HCT116 (cell line): Measurements from ENCODE around the gene FAM228A. TPM values are rescaled to one million over a fixed set of nuclear protein-coding genes. Genes with fewer than 3 reads are reported as not detected.

Experiments used
- ATAC-seq: fragments of 200-7000 bp; cut with Tn5 transposase; 2 replicates; pipeline ENCODE4 v1.9.1; 2020; ENCODE audit warnings: mild to moderate bottlenecking, moderate library complexity
- BruUV-seq: library from RNA; stranded (reverse); fragments of 400-500 nt; replicated peaks from 2 replicates; lab custom pipeline; 2021; lab: Mats Ljungman, UMichigan
- CTCF ChIA-PET: fragments of 300-600 bp; sonication (Branson Sonifier 250); formaldehyde crosslinking; loops from one replicate; lab custom pipeline; 2021; ENCODE audit warnings: antibody characterized with exemption; lab: Charles Lee
- POLR2A ChIA-PET: fragments of 300-600, 350-600 bp; sonication (Branson Sonifier 250); formaldehyde crosslinking; loops from one replicate; lab custom pipeline; 2021; ENCODE audit warnings: antibody characterized with exemption; lab: Charles Lee
- RAD21 ChIA-PET, 2 experiments: fragments of 300-600 bp; sonication (Branson Sonifier 250); formaldehyde crosslinking; loops; one replicate each; lab custom pipeline; 2023; ENCODE audit warnings: low total read pairs in 2 of 2; ENCODE audit not compliant: uncharacterized antibody in 2 of 2, unreplicated experiment in 2 of 2, low non-redundant PET in 1 of 2; lab: Charles Lee
- DNase-seq: peaks from one replicate; pipeline ENCODE4 v3.0.0-alpha.2; 2010; ENCODE audit warnings: low read depth, low spot score
- H2AFZ ChIP-seq: fragments of 200-600 bp; shearing (Covaris generic), sonication (generic); 2 replicates; pipeline ENCODE4 v1.6.1; 2017; ENCODE audit warnings: low read depth, mixed run types, mixed read lengths, antibody characterized with exemption, low read length; ENCODE audit not compliant: poor library complexity, severe bottlenecking
- H3K27ac ChIP-seq: 2 replicates; pipeline ENCODE4 v1.5.1; 2012; ENCODE audit warnings: low read depth, low read length
- H3K27me3 ChIP-seq: fragments of 200-600 bp; sonication (generic); 2 replicates; pipeline ENCODE4 v1.6.1; 2016; ENCODE audit warnings: mixed run types, low read length, mixed read lengths; ENCODE audit not compliant: insufficient read depth
- H3K36me3 ChIP-seq, 2 experiments: fragments of 200-500 bp in 1 of 2; fragments of 200-600 bp in 1 of 2; sonication (Bioruptor generic) in 1 of 2; sonication (generic) in 1 of 2; 2 replicates each; pipeline versions ENCODE4 v1.5.1 to v1.6.1; 2014 to 2016; ENCODE audit warnings: low read length in 2 of 2, inconsistent platforms in 1 of 2, mixed read lengths in 1 of 2, mixed run types in 1 of 2; ENCODE audit not compliant: insufficient read depth in 2 of 2, control insufficient read depth in 1 of 2
- H3K4me1 ChIP-seq, 2 experiments: fragments of 200-600 bp in 1 of 2; sonication (generic) in 1 of 2; 2 replicates each; pipeline versions ENCODE4 v1.5.1 to v1.6.1; 2012 to 2017; ENCODE audit warnings: low read length in 2 of 2, inconsistent platforms in 1 of 2, mild to moderate bottlenecking in 1 of 2, mixed read lengths in 1 of 2, mixed run types in 1 of 2, moderate library complexity in 1 of 2; ENCODE audit not compliant: insufficient read depth in 2 of 2, control insufficient read depth in 1 of 2
- H3K4me2 ChIP-seq: fragments of 200-600 bp; sonication (generic); 2 replicates; pipeline ENCODE4 v1.6.1; 2017; ENCODE audit warnings: mixed run types, low read length, mixed read lengths
- H3K4me3 ChIP-seq, 2 experiments: fragments of 200-600 bp in 1 of 2; sonication (generic) in 1 of 2; replicated peaks in 1 of 2; 2 replicates each; pipeline ENCODE4 v1.5.1; 2011 to 2016; ENCODE audit warnings: low read length in 2 of 2, control low read depth in 1 of 2, low read depth in 1 of 2, mild to moderate bottlenecking in 1 of 2, mixed read lengths in 1 of 2, mixed run types in 1 of 2
- H3K79me2 ChIP-seq: fragments of 200-600 bp; sonication (generic); 2 replicates; pipeline ENCODE4 v1.6.1; 2017; ENCODE audit warnings: mild to moderate bottlenecking, mixed run types, low read length, moderate library complexity, mixed read lengths; ENCODE audit not compliant: insufficient read depth
- H3K9ac ChIP-seq: fragments of 200-600 bp; sonication (generic); 2 replicates; pipeline ENCODE4 v1.6.1; 2016; ENCODE audit warnings: low read length, mixed read lengths
- H3K9me2 ChIP-seq: fragments of 200-600 bp; sonication (generic), shearing (Covaris generic); 2 replicates; pipeline ENCODE4 v1.6.1; 2017; ENCODE audit warnings: mixed run types, mild to moderate bottlenecking, moderate library complexity; ENCODE audit not compliant: insufficient read depth
- H3K9me3 ChIP-seq, 2 experiments: fragments of 200-500 bp in 1 of 2; fragments of 200-600 bp in 1 of 2; sonication (Bioruptor generic) in 1 of 2; sonication (generic) in 1 of 2; 2 replicates each; pipeline ENCODE4 v1.6.1; 2014 to 2017; ENCODE audit warnings: low read length in 2 of 2, mixed read lengths in 2 of 2, inconsistent platforms in 1 of 2, low read depth in 1 of 2, mild to moderate bottlenecking in 1 of 2, mixed run types in 1 of 2, moderate library complexity in 1 of 2; ENCODE audit not compliant: control insufficient read depth in 1 of 2, insufficient read depth in 1 of 2
- H4K20me1 ChIP-seq: fragments of 200-600 bp; sonication (generic), shearing (Covaris generic); 2 replicates; pipeline ENCODE4 v1.6.1; 2017; ENCODE audit warnings: mixed run types, mild to moderate bottlenecking, moderate library complexity; ENCODE audit not compliant: insufficient read depth
- CBX3 ChIP-seq: IDR thresholded peaks from 2 replicates; pipeline ENCODE4 v1.6.1; 2012; ENCODE audit warnings: low read depth
- CEBPB ChIP-seq: IDR thresholded peaks from 2 replicates; pipeline ENCODE4 v1.6.1; 2012; ENCODE audit warnings: low read depth
- EGR1 ChIP-seq: IDR thresholded peaks from 2 replicates; pipeline ENCODE4 v1.6.1; 2012; ENCODE audit warnings: low read depth
- ELF1 ChIP-seq: IDR thresholded peaks from 2 replicates; pipeline ENCODE4 v1.6.1; 2012; ENCODE audit warnings: low read depth, borderline replicate concordance
- EZH2phosphoT487 ChIP-seq: fragments of 200-600 bp; IDR thresholded peaks from 2 replicates; pipeline ENCODE4 v1.6.1; 2018; ENCODE audit warnings: antibody characterized with exemption, borderline replicate concordance
- FOSL1 ChIP-seq: IDR thresholded peaks from 2 replicates; pipeline ENCODE4 v1.6.1; 2012; ENCODE audit warnings: low read depth
- JUND ChIP-seq: IDR thresholded peaks from 2 replicates; pipeline ENCODE4 v1.6.1; 2012
- POLR2A ChIP-seq: IDR thresholded peaks from 2 replicates; pipeline ENCODE4 v1.7.0; 2011; ENCODE audit warnings: borderline replicate concordance; ENCODE audit not compliant: insufficient read depth, insufficient read length; ENCODE audit errors: extremely low read depth
- POLR2AphosphoS5 ChIP-seq: IDR thresholded peaks from 2 replicates; pipeline ENCODE4 v1.6.1; 2011; ENCODE audit warnings: mild to moderate bottlenecking, low read depth, low read length, moderate library complexity
- RAD21 ChIP-seq: IDR thresholded peaks from 2 replicates; pipeline ENCODE4 v1.6.1; 2012; ENCODE audit warnings: low read depth, mild to moderate bottlenecking
- SIN3A ChIP-seq: IDR thresholded peaks from 2 replicates; pipeline ENCODE4 v1.6.1; 2012; ENCODE audit warnings: low read depth
- SP1 ChIP-seq: IDR thresholded peaks from 2 replicates; pipeline ENCODE4 v1.6.1; 2012; ENCODE audit warnings: low read depth
- SRF ChIP-seq: IDR thresholded peaks from 2 replicates; pipeline ENCODE4 v1.6.1; 2012; ENCODE audit warnings: low read depth
- TCF7L2 ChIP-seq: IDR thresholded peaks from 2 replicates; pipeline ENCODE4 v1.7.0; 2011; ENCODE audit warnings: borderline replicate concordance, inconsistent platforms; ENCODE audit not compliant: insufficient read depth, insufficient read length; ENCODE audit errors: extremely low read depth
- ZFX ChIP-seq: fragments of 450-650 bp; IDR thresholded peaks from 2 replicates; pipeline ENCODE4 v1.6.1; 2017
- ZNF274 ChIP-seq: fragments of 200-500 bp; sonication (Bioruptor generic); IDR thresholded peaks from 2 replicates; pipeline ENCODE4 v1.6.1; 2014; ENCODE audit warnings: mild to moderate bottlenecking, low read depth, low read length, inconsistent platforms
- intact Hi-C: fragments of 100-400 bp; cut with micrococcal nuclease; formaldehyde crosslinking; loops from 2 replicates; pipeline ENCODE4 v1.10.0; 2022
- total RNA-seq: library from RNA; stranded (reverse); gene quantifications from one replicate; pipeline ENCODE4 v1.2.1, GENCODE V29; 2021; ENCODE audit not compliant: unreplicated experiment
- TF ChIP-seq, protein P1 (sequence below), 3 experiments: fragments of 200-600 bp in 1 of 3; sonication (generic) in 1 of 3; IDR thresholded peaks in 2 of 3; conservative IDR thresholded peaks in 1 of 3; 2 replicates each; pipeline ENCODE4 v1.5.1; 2012 to 2017; ENCODE audit warnings: low read depth in 2 of 3, low read length in 2 of 3, antibody characterized with exemption in 1 of 3, borderline replicate concordance in 1 of 3, control low read depth in 1 of 3, mild to moderate bottlenecking in 1 of 3, mixed read lengths in 1 of 3, mixed run types in 1 of 3, moderate library complexity in 1 of 3; ENCODE audit not compliant: insufficient read depth in 1 of 3
- TF ChIP-seq, protein P2 (sequence below): IDR thresholded peaks from 2 replicates; pipeline ENCODE4 v1.6.1; 2012
- TF ChIP-seq, protein P3 (sequence below): IDR thresholded peaks from 2 replicates; pipeline ENCODE4 v1.6.1; 2012; ENCODE audit warnings: low read depth
- TF ChIP-seq, protein P4 (sequence below): IDR thresholded peaks from 2 replicates; pipeline ENCODE4 v1.6.1; 2011; ENCODE audit warnings: mild to moderate bottlenecking, low read length, moderate library complexity; ENCODE audit not compliant: insufficient replicate concordance; ENCODE audit errors: extremely low read depth

The FAM228A gene
- total RNA-seq, 1 experiment from 2014 or later, result not detected

DNA sequence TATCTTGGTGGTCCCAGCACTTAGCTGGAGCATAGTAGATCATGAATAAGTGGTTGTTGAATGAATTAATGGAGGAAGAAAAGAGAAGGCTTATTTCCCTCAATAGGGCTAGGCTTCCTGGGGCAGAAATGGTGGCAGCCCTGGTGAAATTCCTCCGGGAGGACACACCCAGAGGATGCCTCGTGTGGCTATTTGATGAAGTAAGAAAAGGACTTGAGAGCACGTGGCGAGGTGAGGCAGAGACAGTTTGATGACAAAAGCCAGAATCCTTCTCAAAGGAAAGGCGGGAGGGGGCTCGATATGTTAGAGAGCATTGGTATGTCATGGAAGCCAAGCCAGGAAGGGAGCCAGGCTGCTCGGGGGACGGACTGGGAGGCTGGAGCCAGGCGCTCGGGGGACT is 14.7 kb downstream of the FAM228A start:
- no peak for TF ChIP-seq SIN3A
- no peak for TF ChIP-seq POLR2AphosphoS5
- TF ChIP-seq, protein P1, sequence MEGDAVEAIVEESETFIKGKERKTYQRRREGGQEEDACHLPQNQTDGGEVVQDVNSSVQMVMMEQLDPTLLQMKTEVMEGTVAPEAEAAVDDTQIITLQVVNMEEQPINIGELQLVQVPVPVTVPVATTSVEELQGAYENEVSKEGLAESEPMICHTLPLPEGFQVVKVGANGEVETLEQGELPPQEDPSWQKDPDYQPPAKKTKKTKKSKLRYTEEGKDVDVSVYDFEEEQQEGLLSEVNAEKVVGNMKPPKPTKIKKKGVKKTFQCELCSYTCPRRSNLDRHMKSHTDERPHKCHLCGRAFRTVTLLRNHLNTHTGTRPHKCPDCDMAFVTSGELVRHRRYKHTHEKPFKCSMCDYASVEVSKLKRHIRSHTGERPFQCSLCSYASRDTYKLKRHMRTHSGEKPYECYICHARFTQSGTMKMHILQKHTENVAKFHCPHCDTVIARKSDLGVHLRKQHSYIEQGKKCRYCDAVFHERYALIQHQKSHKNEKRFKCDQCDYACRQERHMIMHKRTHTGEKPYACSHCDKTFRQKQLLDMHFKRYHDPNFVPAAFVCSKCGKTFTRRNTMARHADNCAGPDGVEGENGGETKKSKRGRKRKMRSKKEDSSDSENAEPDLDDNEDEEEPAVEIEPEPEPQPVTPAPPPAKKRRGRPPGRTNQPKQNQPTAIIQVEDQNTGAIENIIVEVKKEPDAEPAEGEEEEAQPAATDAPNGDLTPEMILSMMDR (IDR thresholded peaks at IDR 0.05 in 2 of 3, conservative IDR thresholded peaks at IDR 0.05 in 1 of 3; ENCODE audit: borderline replicate concordance in 1 of 3, insufficient read depth in 1 of 3, low read depth in 2 of 3, low read length in 2 of 3), result no peak
- TF ChIP-seq ZFX, result no peak
- no peak for TF ChIP-seq EZH2phosphoT487
- no peak for TF ChIP-seq RAD21
- no peak for TF ChIP-seq FOSL1
- TF ChIP-seq ELF1, result no peak
- TF ChIP-seq POLR2A, result no peak
- TF ChIP-seq CEBPB, result no peak
- no peak for TF ChIP-seq TCF7L2
- TF ChIP-seq ZNF274, result no peak
- no peak for TF ChIP-seq EGR1
- TF ChIP-seq, protein P2, sequence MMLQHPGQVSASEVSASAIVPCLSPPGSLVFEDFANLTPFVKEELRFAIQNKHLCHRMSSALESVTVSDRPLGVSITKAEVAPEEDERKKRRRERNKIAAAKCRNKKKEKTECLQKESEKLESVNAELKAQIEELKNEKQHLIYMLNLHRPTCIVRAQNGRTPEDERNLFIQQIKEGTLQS, result no peak
- TF ChIP-seq, protein P3, sequence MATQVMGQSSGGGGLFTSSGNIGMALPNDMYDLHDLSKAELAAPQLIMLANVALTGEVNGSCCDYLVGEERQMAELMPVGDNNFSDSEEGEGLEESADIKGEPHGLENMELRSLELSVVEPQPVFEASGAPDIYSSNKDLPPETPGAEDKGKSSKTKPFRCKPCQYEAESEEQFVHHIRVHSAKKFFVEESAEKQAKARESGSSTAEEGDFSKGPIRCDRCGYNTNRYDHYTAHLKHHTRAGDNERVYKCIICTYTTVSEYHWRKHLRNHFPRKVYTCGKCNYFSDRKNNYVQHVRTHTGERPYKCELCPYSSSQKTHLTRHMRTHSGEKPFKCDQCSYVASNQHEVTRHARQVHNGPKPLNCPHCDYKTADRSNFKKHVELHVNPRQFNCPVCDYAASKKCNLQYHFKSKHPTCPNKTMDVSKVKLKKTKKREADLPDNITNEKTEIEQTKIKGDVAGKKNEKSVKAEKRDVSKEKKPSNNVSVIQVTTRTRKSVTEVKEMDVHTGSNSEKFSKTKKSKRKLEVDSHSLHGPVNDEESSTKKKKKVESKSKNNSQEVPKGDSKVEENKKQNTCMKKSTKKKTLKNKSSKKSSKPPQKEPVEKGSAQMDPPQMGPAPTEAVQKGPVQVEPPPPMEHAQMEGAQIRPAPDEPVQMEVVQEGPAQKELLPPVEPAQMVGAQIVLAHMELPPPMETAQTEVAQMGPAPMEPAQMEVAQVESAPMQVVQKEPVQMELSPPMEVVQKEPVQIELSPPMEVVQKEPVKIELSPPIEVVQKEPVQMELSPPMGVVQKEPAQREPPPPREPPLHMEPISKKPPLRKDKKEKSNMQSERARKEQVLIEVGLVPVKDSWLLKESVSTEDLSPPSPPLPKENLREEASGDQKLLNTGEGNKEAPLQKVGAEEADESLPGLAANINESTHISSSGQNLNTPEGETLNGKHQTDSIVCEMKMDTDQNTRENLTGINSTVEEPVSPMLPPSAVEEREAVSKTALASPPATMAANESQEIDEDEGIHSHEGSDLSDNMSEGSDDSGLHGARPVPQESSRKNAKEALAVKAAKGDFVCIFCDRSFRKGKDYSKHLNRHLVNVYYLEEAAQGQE, result no peak
- no peak for TF ChIP-seq JUND
- no peak for TF ChIP-seq SRF
- TF ChIP-seq CBX3, result no peak
- TF ChIP-seq SP1, result no peak
- TF ChIP-seq, protein P4, sequence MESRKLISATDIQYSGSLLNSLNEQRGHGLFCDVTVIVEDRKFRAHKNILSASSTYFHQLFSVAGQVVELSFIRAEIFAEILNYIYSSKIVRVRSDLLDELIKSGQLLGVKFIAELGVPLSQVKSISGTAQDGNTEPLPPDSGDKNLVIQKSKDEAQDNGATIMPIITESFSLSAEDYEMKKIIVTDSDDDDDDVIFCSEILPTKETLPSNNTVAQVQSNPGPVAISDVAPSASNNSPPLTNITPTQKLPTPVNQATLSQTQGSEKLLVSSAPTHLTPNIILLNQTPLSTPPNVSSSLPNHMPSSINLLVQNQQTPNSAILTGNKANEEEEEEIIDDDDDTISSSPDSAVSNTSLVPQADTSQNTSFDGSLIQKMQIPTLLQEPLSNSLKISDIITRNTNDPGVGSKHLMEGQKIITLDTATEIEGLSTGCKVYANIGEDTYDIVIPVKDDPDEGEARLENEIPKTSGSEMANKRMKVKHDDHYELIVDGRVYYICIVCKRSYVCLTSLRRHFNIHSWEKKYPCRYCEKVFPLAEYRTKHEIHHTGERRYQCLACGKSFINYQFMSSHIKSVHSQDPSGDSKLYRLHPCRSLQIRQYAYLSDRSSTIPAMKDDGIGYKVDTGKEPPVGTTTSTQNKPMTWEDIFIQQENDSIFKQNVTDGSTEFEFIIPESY, result no peak
- no TSS peak for BruUV-seq
- no peak overlapping the region for H3K4me2 ChIP-seq
- ChIA-PET CTCF (no interaction called here), RAD21 (no interaction called here), POLR2A (no interaction called here)
- no peak overlapping the region for H3K27ac ChIP-seq
- H3K36me3 ChIP-seq, result no peaks in the 10 kb centered on the region
- no peaks in the 10 kb centered on the region for H3K79me2 ChIP-seq
- no peak overlapping the region for H3K4me3 ChIP-seq
- no peak for DNase-seq
- H4K20me1 ChIP-seq, result no peaks in the 10 kb centered on the region
- H3K9ac ChIP-seq, result no peak overlapping the region
- intact Hi-C loops, result no loop called here
- H3K27me3 ChIP-seq, result no peaks in the 10 kb centered on the region
- no peak for ATAC-seq
- no peaks in the 10 kb centered on the region for H3K9me2 ChIP-seq
- no peak overlapping the region for H2AFZ ChIP-seq
- H3K4me1 ChIP-seq, result no peaks in the 10 kb centered on the region
- no peaks in the 10 kb centered on the region for H3K9me3 ChIP-seq
